ENCODE measurements around the gene SRPK1.
"Not testable (repeated sequence)": the region's sequence is repeated elsewhere in the genome, so short reads cannot be mapped to it uniquely, and the experiment has no call there.

DNA sequence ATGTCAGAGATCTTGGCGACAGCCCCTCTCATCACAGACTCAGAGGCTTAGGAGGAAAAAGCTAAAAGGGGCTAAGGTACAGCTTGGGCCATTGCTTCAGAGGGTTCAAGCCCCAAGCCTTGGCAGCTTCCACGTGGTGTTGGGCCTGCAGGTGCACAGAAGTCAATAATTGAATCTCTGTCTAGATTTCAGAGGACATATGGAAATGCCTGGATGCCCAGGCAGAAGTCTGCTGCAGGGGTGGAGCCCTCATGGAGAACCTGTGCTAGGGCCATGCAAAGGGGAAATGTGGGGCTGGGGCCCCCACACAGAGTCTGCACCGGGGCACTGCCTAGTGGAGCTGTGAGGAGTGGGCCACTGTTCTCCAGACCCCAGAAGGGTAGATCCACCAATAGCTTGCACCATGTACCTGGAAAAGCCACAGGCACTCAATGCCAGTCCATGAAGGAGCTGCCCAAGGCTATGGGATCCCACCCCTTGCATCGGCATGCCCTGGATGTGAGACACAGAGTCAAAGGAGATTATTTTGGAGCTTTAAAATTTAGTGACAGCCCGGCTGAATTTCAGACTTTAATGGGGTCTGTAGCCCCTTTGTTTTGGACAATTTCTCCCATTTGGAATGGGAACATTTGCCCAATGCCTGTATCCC, 12.0 kb downstream of the SRPK1 start:
- not testable (repeated sequence) for TF ChIP-seq POLR2A (IDR thresholded peaks at IDR 0.05; ENCODE audit: low read length); GATA1 (IDR thresholded peaks at IDR 0.05; ENCODE audit: low read depth, low read length)

All from erythroblast (primary cell).